ENCODE data around the gene CDKN1A.

The CDKN1A gene

DNA sequence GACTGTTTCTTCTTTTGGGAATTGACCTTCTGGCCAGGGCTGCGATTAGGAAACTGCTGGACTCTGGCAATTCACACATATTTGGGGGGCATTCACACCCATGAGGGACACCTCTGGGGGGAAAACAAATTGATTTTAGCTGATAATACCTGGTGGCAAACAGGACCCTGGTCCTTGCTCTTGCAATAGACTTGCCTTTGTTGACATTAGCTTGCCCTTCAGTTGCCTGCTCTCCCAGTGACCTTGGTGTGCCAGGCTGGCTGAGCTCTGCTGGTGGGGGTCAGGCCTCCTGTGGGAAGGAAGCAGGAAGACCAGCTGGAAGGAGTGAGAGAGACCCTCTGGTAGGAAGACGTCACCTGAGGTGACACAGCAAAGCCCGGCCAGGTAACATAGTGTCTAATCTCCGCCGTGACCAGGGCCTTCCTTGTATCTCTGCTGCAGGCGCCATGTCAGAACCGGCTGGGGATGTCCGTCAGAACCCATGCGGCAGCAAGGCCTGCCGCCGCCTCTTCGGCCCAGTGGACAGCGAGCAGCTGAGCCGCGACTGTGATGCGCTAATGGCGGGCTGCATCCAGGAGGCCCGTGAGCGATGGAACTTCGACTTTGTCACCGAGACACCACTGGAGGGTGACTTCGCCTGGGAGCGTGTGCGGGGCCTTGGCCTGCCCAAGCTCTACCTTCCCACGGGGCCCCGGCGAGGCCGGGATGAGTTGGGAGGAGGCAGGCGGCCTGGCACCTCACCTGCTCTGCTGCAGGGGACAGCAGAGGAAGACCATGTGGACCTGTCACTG, 5.3 kb downstream of the CDKN1A start:
- DNase-seq (ENCODE audit: low read depth) = peak; percentile 31
- H3K4me3 ChIP-seq (ENCODE audit: low read depth, low read length) = no peak overlapping the region
- TF ChIP-seq, protein P1, sequence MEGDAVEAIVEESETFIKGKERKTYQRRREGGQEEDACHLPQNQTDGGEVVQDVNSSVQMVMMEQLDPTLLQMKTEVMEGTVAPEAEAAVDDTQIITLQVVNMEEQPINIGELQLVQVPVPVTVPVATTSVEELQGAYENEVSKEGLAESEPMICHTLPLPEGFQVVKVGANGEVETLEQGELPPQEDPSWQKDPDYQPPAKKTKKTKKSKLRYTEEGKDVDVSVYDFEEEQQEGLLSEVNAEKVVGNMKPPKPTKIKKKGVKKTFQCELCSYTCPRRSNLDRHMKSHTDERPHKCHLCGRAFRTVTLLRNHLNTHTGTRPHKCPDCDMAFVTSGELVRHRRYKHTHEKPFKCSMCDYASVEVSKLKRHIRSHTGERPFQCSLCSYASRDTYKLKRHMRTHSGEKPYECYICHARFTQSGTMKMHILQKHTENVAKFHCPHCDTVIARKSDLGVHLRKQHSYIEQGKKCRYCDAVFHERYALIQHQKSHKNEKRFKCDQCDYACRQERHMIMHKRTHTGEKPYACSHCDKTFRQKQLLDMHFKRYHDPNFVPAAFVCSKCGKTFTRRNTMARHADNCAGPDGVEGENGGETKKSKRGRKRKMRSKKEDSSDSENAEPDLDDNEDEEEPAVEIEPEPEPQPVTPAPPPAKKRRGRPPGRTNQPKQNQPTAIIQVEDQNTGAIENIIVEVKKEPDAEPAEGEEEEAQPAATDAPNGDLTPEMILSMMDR (IDR thresholded peaks at IDR 0.05; ENCODE audit: insufficient read depth, low read depth, low read length, missing control alignments) = no peak

DNA sequence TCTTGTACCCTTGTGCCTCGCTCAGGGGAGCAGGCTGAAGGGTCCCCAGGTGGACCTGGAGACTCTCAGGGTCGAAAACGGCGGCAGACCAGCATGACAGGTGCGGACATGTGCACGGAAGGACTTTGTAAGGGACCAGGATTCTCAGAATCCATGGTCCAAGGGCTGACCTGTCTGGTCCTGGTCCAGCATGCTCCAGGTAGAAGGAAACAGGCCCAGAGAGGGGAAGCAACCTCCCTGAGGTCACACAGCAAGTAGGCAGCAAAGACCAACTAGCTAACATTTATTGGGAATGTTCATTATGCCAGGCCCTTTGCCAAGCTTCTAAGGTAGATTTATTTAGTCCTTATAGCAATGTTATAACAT, 5.9 kb downstream of the CDKN1A start:
- no peak for DNase-seq (ENCODE audit: low read depth)
- no peak overlapping the region for H3K4me3 ChIP-seq (ENCODE audit: low read depth, low read length)
- TF ChIP-seq, protein P1 (IDR thresholded peaks at IDR 0.05; ENCODE audit: insufficient read depth, low read depth, low read length, missing control alignments) = no peak

DNA sequence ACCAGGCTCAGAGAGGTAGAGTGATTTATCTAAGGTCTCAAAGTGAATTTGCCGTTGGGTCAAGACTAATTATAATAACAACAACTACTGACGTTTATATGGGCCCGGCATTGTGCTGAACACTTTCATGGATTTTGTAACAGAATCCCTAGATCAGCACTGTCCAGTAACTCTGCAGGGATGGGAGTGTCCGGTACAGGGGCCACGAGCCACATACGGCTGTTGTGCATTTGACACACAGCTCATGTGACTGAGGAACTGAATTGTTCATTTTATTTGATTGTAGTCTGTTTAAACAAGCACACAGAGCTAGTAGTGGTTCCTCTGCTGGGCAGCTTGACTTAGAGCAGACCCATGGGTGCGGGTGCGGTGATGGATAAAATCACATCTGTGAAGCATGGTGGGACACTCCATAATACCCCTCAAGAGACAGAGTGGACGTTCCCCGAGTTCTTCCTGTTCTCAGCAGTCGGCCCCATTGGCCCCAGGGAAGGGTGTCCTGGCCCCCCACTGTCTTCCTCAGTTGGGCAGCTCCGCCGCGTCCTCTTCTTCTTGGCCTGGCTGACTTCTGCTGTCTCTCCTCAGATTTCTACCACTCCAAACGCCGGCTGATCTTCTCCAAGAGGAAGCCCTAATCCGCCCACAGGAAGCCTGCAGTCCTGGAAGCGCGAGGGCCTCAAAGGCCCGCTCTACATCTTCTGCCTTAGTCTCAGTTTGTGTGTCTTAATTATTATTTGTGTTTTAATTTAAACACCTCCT, 6.8 kb downstream of the CDKN1A start:
- no peak overlapping the region for H3K4me3 ChIP-seq (ENCODE audit: low read depth, low read length)
- TF ChIP-seq, protein P1 (IDR thresholded peaks at IDR 0.05; ENCODE audit: insufficient read depth, low read depth, low read length, missing control alignments) = no peak
- DNase-seq (ENCODE audit: low read depth) = no peak

DNA sequence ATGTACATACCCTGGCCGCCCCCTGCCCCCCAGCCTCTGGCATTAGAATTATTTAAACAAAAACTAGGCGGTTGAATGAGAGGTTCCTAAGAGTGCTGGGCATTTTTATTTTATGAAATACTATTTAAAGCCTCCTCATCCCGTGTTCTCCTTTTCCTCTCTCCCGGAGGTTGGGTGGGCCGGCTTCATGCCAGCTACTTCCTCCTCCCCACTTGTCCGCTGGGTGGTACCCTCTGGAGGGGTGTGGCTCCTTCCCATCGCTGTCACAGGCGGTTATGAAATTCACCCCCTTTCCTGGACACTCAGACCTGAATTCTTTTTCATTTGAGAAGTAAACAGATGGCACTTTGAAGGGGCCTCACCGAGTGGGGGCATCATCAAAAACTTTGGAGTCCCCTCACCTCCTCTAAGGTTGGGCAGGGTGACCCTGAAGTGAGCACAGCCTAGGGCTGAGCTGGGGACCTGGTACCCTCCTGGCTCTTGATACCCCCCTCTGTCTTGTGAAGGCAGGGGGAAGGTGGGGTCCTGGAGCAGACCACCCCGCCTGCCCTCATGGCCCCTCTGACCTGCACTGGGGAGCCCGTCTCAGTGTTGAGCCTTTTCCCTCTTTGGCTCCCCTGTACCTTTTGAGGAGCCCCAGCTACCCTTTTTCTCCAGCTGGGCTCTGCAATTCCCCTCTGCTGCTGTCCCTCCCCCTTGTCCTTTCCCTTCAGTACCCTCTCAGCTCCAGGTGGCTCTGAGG, 7.6 kb downstream of the CDKN1A start:
- H3K4me3 ChIP-seq (ENCODE audit: low read depth, low read length) = no peak overlapping the region
- TF ChIP-seq, protein P1 (IDR thresholded peaks at IDR 0.05; ENCODE audit: insufficient read depth, low read depth, low read length, missing control alignments) = no peak
- DNase-seq (ENCODE audit: low read depth) = no peak

DNA sequence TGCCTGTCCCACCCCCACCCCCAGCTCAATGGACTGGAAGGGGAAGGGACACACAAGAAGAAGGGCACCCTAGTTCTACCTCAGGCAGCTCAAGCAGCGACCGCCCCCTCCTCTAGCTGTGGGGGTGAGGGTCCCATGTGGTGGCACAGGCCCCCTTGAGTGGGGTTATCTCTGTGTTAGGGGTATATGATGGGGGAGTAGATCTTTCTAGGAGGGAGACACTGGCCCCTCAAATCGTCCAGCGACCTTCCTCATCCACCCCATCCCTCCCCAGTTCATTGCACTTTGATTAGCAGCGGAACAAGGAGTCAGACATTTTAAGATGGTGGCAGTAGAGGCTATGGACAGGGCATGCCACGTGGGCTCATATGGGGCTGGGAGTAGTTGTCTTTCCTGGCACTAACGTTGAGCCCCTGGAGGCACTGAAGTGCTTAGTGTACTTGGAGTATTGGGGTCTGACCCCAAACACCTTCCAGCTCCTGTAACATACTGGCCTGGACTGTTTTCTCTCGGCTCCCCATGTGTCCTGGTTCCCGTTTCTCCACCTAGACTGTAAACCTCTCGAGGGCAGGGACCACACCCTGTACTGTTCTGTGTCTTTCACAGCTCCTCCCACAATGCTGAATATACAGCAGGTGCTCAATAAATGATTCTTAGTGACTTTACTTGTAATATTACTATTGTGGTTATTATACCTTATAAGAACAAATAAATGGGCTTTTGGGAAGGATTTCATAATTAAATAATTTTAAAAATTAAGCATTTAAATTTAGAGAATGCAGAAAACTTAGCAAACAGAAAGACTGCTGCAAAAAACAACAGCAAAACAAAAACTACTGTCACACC, 8.4 kb downstream of the CDKN1A start:
- DNase-seq (ENCODE audit: low read depth) = peak; percentile 37
- TF ChIP-seq, protein P1 (IDR thresholded peaks at IDR 0.05; ENCODE audit: insufficient read depth, low read depth, low read length, missing control alignments) = no peak
- no peak overlapping the region for H3K4me3 ChIP-seq (ENCODE audit: low read depth, low read length)

DNA sequence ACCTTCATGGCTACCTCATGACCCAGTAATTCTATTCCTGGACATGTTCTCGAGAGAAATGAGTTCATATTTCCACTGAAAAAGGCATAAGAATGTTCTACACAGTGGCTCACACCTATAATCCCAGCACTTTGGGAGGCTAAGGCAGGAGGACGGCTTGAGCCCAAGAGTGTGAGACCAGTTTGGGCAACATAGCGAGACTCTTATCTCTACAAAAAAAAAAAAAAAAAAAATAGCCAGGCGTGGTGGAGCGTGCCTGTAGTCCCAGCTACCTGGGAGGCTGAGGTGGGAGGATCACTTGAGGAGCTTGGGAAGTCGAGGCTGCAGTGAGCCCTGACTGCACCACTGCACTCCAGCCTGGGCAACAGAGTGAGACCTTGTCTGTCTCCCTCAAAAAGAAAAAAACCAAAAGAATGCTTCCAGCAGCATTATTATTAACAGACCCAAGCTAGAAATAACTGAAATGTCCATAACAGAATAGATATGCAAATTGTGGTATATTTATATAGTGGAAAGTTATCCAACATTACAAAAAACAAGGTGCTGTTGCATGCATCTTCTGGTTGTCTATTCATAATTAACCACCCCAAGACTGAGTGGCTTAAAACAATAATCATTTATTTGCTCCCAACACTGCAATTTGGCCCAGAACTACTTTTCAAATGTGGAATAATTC, 9.7 kb downstream of the CDKN1A start:
- TF ChIP-seq, protein P1 (IDR thresholded peaks at IDR 0.05; ENCODE audit: insufficient read depth, low read depth, low read length, missing control alignments) = no peak
- H3K4me3 ChIP-seq (ENCODE audit: low read depth, low read length) = no peak overlapping the region

More for the DNA sequence above, 9.7 kb downstream of the CDKN1A start:
- DNase-seq (ENCODE audit: low read depth) = peak; percentile 44
